Raji (cell line): ENCODE measurements around the gene ADNP.

Experiments used
- POLR2A ChIP-seq: IDR thresholded peaks from 2 replicates; pipeline ENCODE4 v1.6.1; 2011; ENCODE audit warnings: low read depth, low read length, control low read depth; ENCODE audit not compliant: insufficient read depth

The ADNP gene

GRCh38 chr20:50872560-50873425, 58.4 kb downstream of the ADNP start:
- no peak for TF ChIP-seq POLR2A

- TF ChIP-seq POLR2A: no peak
Measured at GRCh38 chr20:50870561-50871161, 60.6 kb downstream of the ADNP start.

DNA sequence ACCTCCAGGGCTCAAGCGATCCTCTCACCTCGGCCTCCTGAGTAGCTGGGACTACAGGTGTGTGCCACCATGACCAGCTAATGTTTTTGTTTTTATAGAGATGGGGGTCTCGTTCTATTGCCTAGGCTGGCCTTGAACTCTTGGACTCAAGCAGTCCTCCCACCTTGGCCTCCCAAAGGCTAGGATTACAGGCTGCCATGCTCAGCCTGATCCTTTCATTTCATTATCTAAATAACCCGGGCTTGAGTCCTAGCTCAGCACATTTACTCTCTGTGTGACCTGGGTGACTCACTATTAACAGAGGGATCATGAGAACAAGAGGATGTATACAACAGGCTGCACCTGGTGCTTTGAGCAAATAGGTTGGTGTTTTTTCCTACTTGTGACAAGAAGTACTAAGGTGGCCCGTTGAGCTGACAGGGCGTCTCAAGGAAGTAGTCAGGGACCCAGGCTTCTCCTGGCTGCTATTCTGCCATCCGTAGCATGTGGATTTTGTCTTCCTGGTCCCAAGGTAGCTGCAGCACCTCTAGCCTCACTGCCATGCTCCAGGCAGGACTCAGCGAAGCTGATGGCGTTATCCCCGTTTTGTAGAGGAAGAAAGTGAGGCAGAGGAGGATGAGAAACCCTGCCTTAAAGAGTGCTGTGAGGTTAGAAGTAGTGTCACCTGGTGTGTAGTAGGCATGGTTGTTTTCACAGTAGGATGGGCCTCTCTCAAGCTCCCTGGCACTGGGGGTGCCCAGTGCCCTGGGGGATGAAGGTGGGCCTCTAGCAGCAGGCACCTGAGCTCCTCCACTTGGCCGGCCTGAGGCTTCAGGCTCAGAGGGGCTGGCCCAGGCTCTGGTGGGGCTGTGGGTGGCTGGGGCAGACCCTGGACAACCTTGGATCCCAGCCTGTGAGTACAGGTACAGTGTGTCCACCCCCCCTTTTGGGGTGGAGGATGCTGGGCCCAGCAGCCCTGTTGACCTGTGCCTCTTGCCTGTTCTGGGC, 62.4 kb downstream of the ADNP start:
- TF ChIP-seq POLR2A: no peak

- TF ChIP-seq POLR2A: no peak
Measured at GRCh38 chr20:50867805-50868204, 63.4 kb downstream of the ADNP start.

GRCh38 chr20:50866831-50867230, 64.4 kb downstream of the ADNP start:
- TF ChIP-seq POLR2A: no peak

DNA sequence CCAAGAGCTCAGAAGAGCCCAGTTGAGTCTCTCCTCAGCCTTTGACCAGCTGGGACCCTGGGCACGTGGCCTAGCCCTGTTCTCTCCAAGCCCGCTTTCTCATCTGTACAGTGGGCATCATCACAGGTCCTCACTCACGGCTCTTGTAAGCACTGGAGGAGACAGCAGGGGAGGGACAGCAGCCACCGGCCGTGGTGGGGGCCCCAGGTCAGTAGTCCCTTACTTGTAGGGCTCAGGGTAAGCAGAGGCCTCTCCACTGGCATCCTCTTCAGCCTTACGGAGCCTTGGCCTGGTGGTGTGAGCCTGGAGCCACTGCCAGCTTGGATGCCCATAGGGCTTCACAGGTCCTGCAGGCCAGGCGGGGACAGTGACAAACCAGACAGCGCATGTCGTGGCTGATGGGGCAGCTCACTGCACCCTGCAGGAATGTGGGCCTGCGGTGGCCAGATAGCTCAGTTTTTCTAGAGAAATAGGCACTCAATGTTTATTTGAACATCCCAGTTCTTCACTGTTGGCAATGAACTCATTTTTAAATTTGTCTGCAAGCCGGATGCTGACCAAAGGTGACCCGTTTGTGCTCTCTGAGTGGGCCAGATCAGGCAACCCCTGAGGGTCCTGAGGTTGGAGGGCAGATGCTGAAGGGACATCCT, 65.1 kb downstream of the ADNP start:
- no peak for TF ChIP-seq POLR2A

DNA sequence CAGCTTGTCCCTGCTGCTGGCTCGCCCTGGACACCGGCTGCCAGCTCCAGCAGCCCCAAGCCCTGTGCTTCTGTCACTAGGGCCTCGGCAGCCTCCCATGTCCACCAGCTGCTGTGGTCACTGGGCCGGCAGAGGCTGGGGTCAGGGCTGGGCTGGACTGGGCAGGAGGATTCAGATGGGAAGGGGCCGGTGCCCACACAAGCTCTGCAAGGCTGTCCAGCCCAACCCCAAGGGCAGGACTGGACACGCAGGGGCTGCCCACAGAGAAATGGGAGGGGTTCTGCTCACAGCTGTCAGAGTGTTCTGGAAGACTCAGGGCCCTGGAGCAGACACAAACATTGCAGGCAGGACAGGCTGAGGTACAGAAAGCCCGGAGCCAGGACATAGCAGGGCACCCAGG, 65.6 kb downstream of the ADNP start:
- TF ChIP-seq POLR2A: no peak

DNA sequence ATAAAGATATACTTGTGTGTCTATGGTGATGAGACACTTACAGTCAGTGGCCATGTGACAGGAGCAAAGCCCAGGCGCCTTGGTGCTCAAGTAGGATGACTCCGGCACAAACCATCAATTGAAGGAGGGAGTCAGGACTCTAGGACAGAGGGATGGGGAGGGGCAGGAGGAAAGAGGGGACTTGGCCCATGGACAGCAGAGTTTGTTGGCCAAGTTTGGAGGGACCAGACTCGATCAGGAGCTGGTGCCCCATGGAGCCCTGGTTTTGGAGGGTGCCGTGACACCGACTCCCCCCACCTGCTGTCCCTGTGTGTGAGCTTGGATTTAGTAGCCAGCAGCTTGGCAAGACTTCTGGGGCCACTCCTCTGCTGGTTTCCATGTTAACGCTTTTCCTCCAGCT, 66.1 kb downstream of the ADNP start:
- TF ChIP-seq POLR2A: no peak

DNA sequence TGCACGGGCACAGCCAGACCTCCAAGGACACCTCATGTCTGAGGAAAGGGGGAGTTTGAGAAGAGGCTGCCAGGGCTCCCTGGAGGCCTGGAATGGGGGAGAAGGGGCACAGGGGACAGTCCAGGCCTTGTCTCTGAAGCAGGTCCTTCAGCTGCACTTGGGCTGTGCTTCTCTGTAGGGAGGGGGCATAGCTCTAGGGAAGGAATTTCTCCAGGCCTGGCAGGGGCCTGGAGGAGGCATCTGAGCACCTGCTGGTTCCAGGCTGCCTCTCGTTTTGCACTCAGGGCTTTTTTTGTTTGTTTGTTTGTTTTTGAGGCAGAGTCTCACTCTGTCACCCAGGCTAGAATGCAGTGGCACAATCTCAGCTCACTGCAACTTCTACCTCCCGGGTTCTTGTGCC, 68.7 kb downstream of the ADNP start:
- TF ChIP-seq POLR2A: no peak

DNA sequence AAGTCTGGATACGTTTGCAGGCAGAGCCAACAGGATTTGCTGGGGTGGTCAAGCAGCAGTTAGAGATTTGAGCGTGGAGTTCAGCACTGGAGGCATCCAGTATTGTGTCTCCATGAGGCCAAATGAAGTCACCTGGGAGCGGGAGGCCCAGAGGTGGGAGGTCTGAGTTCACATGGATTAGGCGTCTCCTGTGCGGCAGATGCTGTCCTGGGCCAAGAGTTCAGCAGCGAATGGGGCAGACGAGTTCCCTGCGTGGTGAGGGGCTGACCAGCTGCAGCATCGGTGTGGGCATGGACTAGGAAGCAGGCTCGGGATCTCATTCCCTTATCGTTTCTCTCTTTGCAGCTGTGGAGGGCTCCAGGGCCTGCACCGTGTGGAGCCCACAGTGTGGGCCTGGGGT, 70.2 kb downstream of the ADNP start:
- no peak for TF ChIP-seq POLR2A

DNA sequence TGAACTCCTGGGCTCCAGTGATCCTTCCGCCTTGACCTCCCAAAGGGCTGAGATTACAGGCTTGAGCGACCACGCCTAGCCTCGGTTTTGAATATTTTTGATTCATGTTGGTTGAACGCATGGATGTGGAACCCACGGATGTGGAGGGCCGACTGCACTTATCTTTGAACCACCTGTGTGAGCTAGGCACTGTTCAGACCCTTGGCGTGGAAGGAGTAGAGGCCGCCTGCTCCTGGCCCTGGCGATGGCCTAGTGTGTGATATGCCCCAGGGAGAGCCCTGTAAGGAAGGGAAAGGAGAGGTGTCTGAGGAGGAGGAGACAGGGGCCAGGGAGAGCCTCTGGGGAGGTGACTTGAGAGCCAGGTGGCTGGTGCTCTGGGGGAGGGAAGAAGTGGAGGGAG, 72.1 kb downstream of the ADNP start:
- no peak for TF ChIP-seq POLR2A

- no peak for TF ChIP-seq POLR2A
Measured at GRCh38 chr20:50858525-50858924, 72.7 kb downstream of the ADNP start.

DNA sequence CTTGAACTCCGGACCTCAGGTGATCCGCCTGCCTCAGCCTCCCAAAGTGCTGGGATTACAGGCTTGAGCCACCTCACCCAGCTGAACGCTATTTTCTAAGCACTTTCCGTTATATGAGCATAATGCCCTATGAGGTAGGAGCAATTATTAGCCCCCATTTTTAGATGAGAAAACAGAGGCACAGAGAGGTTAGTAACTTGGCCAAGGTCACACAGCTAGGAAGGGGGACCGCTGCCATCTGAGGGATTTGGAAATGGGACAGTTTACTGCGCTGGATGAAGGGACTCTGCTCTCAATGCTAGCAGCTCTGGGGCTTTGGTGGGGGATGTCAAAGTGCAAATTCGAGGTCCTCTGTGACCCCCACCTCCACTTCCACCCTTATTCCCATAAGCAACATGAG, 73.9 kb downstream of the ADNP start:
- no peak for TF ChIP-seq POLR2A

DNA sequence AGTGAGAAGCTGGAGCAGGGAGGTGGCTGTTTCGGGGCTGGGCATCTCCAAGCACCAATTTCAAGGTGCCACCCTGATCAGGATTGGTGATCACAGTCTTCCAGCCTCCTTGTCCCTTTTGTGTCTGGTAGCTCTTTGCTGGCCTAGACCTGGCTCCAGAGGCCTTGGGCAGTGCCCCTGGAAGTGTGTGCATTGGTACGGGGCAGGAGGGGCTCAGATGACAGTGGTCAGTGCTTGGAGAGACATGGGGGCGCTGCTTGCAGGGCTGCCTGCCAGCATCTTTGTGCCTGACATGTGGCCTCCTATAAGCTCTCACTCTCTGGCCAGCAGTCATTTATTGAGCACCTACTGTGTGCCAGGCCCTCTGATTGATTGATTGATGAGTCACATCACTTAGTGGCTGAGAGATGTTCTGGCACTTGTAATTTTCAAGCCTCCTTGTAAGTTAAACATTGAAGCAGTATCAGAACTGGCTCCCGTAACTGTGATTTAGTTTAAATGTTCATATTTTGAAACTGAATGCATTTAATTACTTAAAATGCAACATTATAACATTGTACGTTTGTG, 74.7 kb downstream of the ADNP start:
- no peak for TF ChIP-seq POLR2A
